Activated B cell treated with CpG ODN at 0.5 μM for 24 hours (primary cell): ENCODE data around the gene EML1. TPM values are rescaled to one million over a fixed set of nuclear protein-coding genes. Genes with fewer than 3 reads are reported as not detected.

Experiments used
- ATAC-seq: fragments of 200-7000 bp; cut with Tn5 transposase; one replicate; pipeline ENCODE4 v1.10.0; 2021; ENCODE audit warnings: low read depth, mild to moderate bottlenecking, moderate library complexity
- CTCF ChIA-PET: fragments of 350-600 bp; sonication (Branson Sonifier 250); formaldehyde crosslinking; loops from one replicate; lab custom pipeline; 2021; ENCODE audit warnings: antibody characterized with exemption; lab: Charles Lee
- POLR2A ChIA-PET: fragments of 350-600 bp; sonication (Branson Sonifier 250); formaldehyde crosslinking; loops from one replicate; lab custom pipeline; 2021; ENCODE audit warnings: antibody characterized with exemption; lab: Charles Lee
- DNase-seq: peaks from one replicate; pipeline ENCODE4 v3.0.0; 2022
- H3K27ac Mint-ChIP-seq: one replicate; pipeline ENCODE4 v1.8.0; 2020; ENCODE audit warnings: mixed read lengths
- H3K27me3 Mint-ChIP-seq: one replicate; pipeline ENCODE4 v1.8.0; 2021; ENCODE audit warnings: mixed read lengths
- H3K36me3 Mint-ChIP-seq: one replicate; pipeline ENCODE4 v1.8.0; 2021; ENCODE audit warnings: low read depth, mixed read lengths
- H3K4me1 Mint-ChIP-seq: one replicate; pipeline ENCODE4 v1.8.0; 2021; ENCODE audit warnings: mixed read lengths
- H3K4me3 Mint-ChIP-seq: one replicate; pipeline ENCODE4 v1.8.0; 2020; ENCODE audit warnings: mild to moderate bottlenecking, mixed read lengths
- H3K9me3 Mint-ChIP-seq: one replicate; pipeline ENCODE4 v1.8.0; 2020; ENCODE audit warnings: mixed read lengths
- CTCF ChIP-seq: fragments of 200-600 bp; IDR thresholded peaks from one replicate; pipeline ENCODE4 v1.8.0; 2022; ENCODE audit warnings: antibody characterized with exemption, mild to moderate bottlenecking
- intact Hi-C: fragments of 100-400 bp; cut with micrococcal nuclease; formaldehyde crosslinking; loops from one replicate; pipeline ENCODE4 v1.15.1; 2024
- total RNA-seq: library from RNA; stranded (reverse); gene quantifications from 2 replicates; pipeline ENCODE4 v1.2.3, GENCODE V29; 2022

EML1 gene
- total RNA-seq, 1 donor from 2014 or later, result not detected

GRCh38 chr14:99961826-99962518 is 168.8 kb downstream of the EML1 start:
- H3K4me3 Mint-ChIP-seq, result no peak overlapping the region
- no peaks in the 10 kb centered on the region for H3K36me3 Mint-ChIP-seq
- no peaks in the 10 kb centered on the region for H3K9me3 Mint-ChIP-seq
- ATAC-seq (no peak), DNase-seq (no peak)
- peaks cover 24% of the 10 kb centered on the region for H3K27me3 Mint-ChIP-seq
- intact Hi-C loops, result no loop called here
- CTCF ChIA-PET, result no interaction called here
- no peaks in the 10 kb centered on the region for H3K4me1 Mint-ChIP-seq
- TF ChIP-seq CTCF, result no peak
- POLR2A ChIA-PET, result no interaction called here
- H3K27ac Mint-ChIP-seq, result no peak overlapping the region

GRCh38 chr14:99964979-99965378 is 171.8 kb downstream of the EML1 start:
- Mint-ChIP-seq H3K27me3 (peaks cover 44% of the 10 kb centered on the region), H3K27ac (no peak overlapping the region), H3K36me3 (no peaks in the 10 kb centered on the region), H3K4me3 (no peak overlapping the region), H3K9me3 (no peaks in the 10 kb centered on the region), H3K4me1 (no peaks in the 10 kb centered on the region)
- POLR2A ChIA-PET, result no interaction called here
- CTCF ChIA-PET, result no interaction called here
- intact Hi-C loops, result no loop called here
- no peak for DNase-seq
- no peak for ATAC-seq
- no peak for TF ChIP-seq CTCF

GRCh38 chr14:99966037-99966835 is 173.0 kb downstream of the EML1 start:
- H3K27me3 Mint-ChIP-seq, result peaks cover 43% of the 10 kb centered on the region
- ATAC-seq (no peak), DNase-seq (no peak)
- no peaks in the 10 kb centered on the region for H3K36me3 Mint-ChIP-seq
- peaks cover 3% of the 10 kb centered on the region for H3K4me1 Mint-ChIP-seq
- CTCF ChIA-PET, result no interaction called here
- no peak overlapping the region for H3K27ac Mint-ChIP-seq
- TF ChIP-seq CTCF, result no peak
- H3K9me3 Mint-ChIP-seq, result no peaks in the 10 kb centered on the region
- H3K4me3 Mint-ChIP-seq, result no peak overlapping the region
- intact Hi-C loops, result no loop called here
- POLR2A ChIA-PET, result no interaction called here

- CTCF ChIA-PET, result no interaction called here
- Mint-ChIP-seq H3K36me3 (no peaks in the 10 kb centered on the region), H3K9me3 (no peaks in the 10 kb centered on the region), H3K4me3 (no peak overlapping the region), H3K4me1 (peaks cover 3% of the 10 kb centered on the region), H3K27me3 (peaks cover 43% of the 10 kb centered on the region), H3K27ac (no peak overlapping the region)
- TF ChIP-seq CTCF, result no peak
- intact Hi-C loops, result no loop called here
- POLR2A ChIA-PET, result no interaction called here
- ATAC-seq (no peak), DNase-seq (no peak)
These were observed 173.7 kb downstream of the EML1 start for GRCh38 chr14:99966912-99967311.

GRCh38 chr14:99968191-99968920 is 175.1 kb downstream of the EML1 start:
- Mint-ChIP-seq H3K27me3 (peaks cover 48% of the 10 kb centered on the region), H3K36me3 (no peaks in the 10 kb centered on the region), H3K4me1 (peaks cover 10% of the 10 kb centered on the region), H3K9me3 (no peaks in the 10 kb centered on the region), H3K4me3 (no peak overlapping the region), H3K27ac (no peak overlapping the region)
- ChIA-PET POLR2A (no interaction called here), CTCF (no interaction called here)
- no peak for TF ChIP-seq CTCF
- no peak for ATAC-seq
- intact Hi-C loops, result no loop called here
- no peak for DNase-seq
